OCI-LY1 (cell line): Measurements from ENCODE around the gene KRT6B.
A peak's percentile ranks its signal among the peaks of the same experiment; 100 is the strongest.

Source experiments
- H2AFZ ChIP-seq: fragments of 200-600 bp; sonication (generic), shearing (Covaris generic); 2 replicates; pipeline ENCODE4 v1.6.0; 2014; ENCODE audit warnings: antibody characterized with exemption, mild to moderate bottlenecking, low read length
- H3F3A ChIP-seq: fragments of 200-600 bp; sonication (generic), shearing (Covaris generic); 2 replicates; pipeline ENCODE4 v1.6.0; 2014; ENCODE audit warnings: mild to moderate bottlenecking, antibody characterized with exemption, low read length, moderate library complexity; ENCODE audit not compliant: insufficient read depth
- H3K27ac ChIP-seq: fragments of 200-600 bp; sonication (generic); 2 replicates; pipeline ENCODE4 v1.5.1; 2014; ENCODE audit warnings: low read length, mixed run types, mild to moderate bottlenecking, low read depth; ENCODE audit not compliant: poor library complexity, severe bottlenecking
- H3K27me3 ChIP-seq: fragments of 200-600 bp; sonication (generic); 2 replicates; pipeline ENCODE4 v1.6.0; 2014; ENCODE audit warnings: antibody characterized with exemption, mild to moderate bottlenecking, low read length, moderate library complexity; ENCODE audit not compliant: insufficient read depth
- H3K36me3 ChIP-seq: fragments of 200-600 bp; sonication (generic); 2 replicates; pipeline ENCODE4 v1.6.1; 2014; ENCODE audit warnings: mild to moderate bottlenecking, antibody characterized with exemption, low read length, moderate library complexity, mixed read lengths; ENCODE audit not compliant: insufficient read depth
- H3K4me1 ChIP-seq: fragments of 200-600 bp; sonication (generic); 2 replicates; pipeline ENCODE4 v1.5.1; 2014; ENCODE audit warnings: mild to moderate bottlenecking, low read length, moderate library complexity; ENCODE audit not compliant: insufficient read depth, severe bottlenecking
- H3K4me2 ChIP-seq: fragments of 200-600 bp; sonication (generic), shearing (Covaris generic); 2 replicates; pipeline ENCODE4 v1.6.1; 2014; ENCODE audit warnings: low read length
- H3K4me3 ChIP-seq: fragments of 200-600 bp; sonication (generic); 2 replicates; pipeline ENCODE4 v1.5.1; 2014; ENCODE audit warnings: low read length, low read depth, mild to moderate bottlenecking, mixed read lengths; ENCODE audit not compliant: poor library complexity, severe bottlenecking
- H3K79me2 ChIP-seq: fragments of 200-600 bp; shearing (Covaris generic); 2 replicates; pipeline ENCODE4 v1.6.1; 2016; ENCODE audit warnings: mixed run types, low read length, mixed read lengths; ENCODE audit not compliant: insufficient read depth
- H3K9ac ChIP-seq: fragments of 200-600 bp; sonication (generic), shearing (Covaris generic); 2 replicates; pipeline ENCODE4 v1.6.1; 2014; ENCODE audit warnings: mild to moderate bottlenecking, low read length, mixed read lengths
- H3K9me2 ChIP-seq: fragments of 200-600 bp; sonication (generic), shearing (Covaris generic); 2 replicates; pipeline ENCODE4 v1.6.1; 2014; ENCODE audit warnings: low read depth, mild to moderate bottlenecking, low read length, mixed read lengths
- H3K9me3 ChIP-seq: fragments of 200-600 bp; shearing (Covaris generic); 2 replicates; pipeline ENCODE4 v1.6.1; 2014; ENCODE audit warnings: low read length, mixed read lengths
- H4K20me1 ChIP-seq: fragments of 200-600 bp; sonication (generic), shearing (Covaris generic); 2 replicates; pipeline ENCODE4 v1.6.0; 2016; ENCODE audit warnings: mild to moderate bottlenecking, low read length; ENCODE audit not compliant: insufficient read depth
- EZH2 ChIP-seq: fragments of 200-600 bp; sonication (generic), shearing (Covaris generic); IDR thresholded peaks from 2 replicates; pipeline ENCODE4 v1.8.0; 2017; ENCODE audit warnings: borderline replicate concordance, mixed run types, mild to moderate bottlenecking, antibody characterized with exemption, low read length, moderate library complexity, mixed read lengths
- TF ChIP-seq, protein P1 (sequence below): fragments of 200-600 bp; sonication (generic), shearing (Covaris generic); IDR thresholded peaks from 2 replicates; pipeline ENCODE4 v1.5.1; 2017; ENCODE audit warnings: mild to moderate bottlenecking, antibody characterized with exemption, low read length, moderate library complexity, mixed read lengths

Gene KRT6B

DNA sequence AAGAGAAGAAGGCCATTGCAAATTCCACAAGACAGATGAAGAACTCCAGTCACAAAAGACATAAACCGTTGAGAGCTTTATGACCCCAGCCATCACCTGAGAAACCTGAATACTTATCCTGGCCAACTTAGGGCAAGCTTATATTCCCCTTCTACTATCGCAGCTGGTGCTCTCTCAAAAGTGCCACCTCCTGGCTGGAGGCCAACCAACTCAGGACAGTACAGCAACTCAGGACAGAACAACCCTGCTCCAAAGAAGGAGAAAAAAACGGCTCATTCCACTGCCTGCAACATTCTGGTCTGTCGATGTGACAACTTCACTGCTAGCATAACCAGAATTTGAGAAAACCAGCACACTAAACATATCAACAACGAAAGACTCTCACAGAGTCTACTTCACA is 9.7 kb upstream of the KRT6B start:
- no peak overlapping the region for H3K4me2 ChIP-seq
- no peaks in the 10 kb centered on the region for H3K27me3 ChIP-seq
- no peaks in the 10 kb centered on the region for H3F3A ChIP-seq
- no peaks in the 10 kb centered on the region for H3K79me2 ChIP-seq
- H3K4me3 ChIP-seq, result no peak overlapping the region
- no peaks in the 10 kb centered on the region for H3K4me1 ChIP-seq
- TF ChIP-seq, protein P1, sequence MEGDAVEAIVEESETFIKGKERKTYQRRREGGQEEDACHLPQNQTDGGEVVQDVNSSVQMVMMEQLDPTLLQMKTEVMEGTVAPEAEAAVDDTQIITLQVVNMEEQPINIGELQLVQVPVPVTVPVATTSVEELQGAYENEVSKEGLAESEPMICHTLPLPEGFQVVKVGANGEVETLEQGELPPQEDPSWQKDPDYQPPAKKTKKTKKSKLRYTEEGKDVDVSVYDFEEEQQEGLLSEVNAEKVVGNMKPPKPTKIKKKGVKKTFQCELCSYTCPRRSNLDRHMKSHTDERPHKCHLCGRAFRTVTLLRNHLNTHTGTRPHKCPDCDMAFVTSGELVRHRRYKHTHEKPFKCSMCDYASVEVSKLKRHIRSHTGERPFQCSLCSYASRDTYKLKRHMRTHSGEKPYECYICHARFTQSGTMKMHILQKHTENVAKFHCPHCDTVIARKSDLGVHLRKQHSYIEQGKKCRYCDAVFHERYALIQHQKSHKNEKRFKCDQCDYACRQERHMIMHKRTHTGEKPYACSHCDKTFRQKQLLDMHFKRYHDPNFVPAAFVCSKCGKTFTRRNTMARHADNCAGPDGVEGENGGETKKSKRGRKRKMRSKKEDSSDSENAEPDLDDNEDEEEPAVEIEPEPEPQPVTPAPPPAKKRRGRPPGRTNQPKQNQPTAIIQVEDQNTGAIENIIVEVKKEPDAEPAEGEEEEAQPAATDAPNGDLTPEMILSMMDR, result 0 out of 2 replicates have a peak, but pooled peaks have one; percentile 6
- no peak for TF ChIP-seq EZH2
- no peak overlapping the region for H2AFZ ChIP-seq
- no peaks in the 10 kb centered on the region for H3K9me2 ChIP-seq
- H3K27ac ChIP-seq, result no peak overlapping the region
- no peaks in the 10 kb centered on the region for H3K36me3 ChIP-seq
- H3K9me3 ChIP-seq, result no peaks in the 10 kb centered on the region
- H3K9ac ChIP-seq, result no peak overlapping the region
- H4K20me1 ChIP-seq, result no peaks in the 10 kb centered on the region

DNA sequence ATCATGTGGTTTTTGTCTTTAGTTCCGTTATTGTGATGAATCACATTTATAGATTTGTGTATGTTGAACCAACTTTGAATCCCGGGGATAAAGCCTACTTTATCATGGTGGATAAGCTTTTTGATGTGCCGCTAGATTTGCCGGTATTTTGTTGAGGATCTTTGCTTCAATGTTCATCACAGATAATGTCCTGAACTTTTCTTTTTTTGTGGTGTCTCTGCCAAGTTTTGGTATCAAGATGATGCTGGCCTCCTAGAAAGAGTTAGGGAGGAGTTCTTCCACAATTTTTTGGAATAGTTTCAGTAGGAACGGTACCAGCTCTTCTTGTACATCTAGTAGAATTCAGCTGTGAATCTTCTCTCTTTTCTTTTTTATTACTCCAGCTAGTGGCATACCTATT is 6.9 kb upstream of the KRT6B start:
- no peak for TF ChIP-seq EZH2
- TF ChIP-seq, protein P1, result no peak
- Histone ChIP-seq H2AFZ (no peak overlapping the region), H4K20me1 (no peaks in the 10 kb centered on the region), H3K27ac (no peak overlapping the region), H3K4me2 (no peak overlapping the region), H3K79me2 (no peaks in the 10 kb centered on the region), H3K9me3 (no peaks in the 10 kb centered on the region), H3K36me3 (no peaks in the 10 kb centered on the region), H3K27me3 (no peaks in the 10 kb centered on the region), H3K9me2 (no peaks in the 10 kb centered on the region), H3K4me1 (no peaks in the 10 kb centered on the region), H3K9ac (no peak overlapping the region), H3F3A (no peaks in the 10 kb centered on the region), H3K4me3 (no peak overlapping the region)

DNA sequence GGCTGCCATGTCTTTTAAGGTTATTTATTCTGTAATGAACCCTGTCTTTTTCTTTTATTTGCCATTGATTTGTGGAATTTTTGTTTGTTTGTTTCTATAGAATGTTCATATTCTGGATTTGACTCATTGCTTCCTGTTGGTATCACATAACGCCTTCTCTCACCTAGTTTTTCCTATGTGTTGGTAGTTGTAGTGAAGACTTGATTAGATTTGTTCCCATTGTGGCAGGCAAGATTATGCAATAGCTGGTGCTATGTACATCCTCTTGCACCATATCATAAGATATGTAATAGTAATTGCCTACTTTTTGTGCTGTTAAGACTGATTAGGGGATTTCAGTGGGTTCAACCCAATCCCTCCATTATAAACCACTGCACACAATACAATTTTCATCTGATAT is 3.9 kb upstream of the KRT6B start:
- Histone ChIP-seq H3K9me2 (no peaks in the 10 kb centered on the region), H3K36me3 (no peaks in the 10 kb centered on the region), H3K4me1 (no peaks in the 10 kb centered on the region), H3F3A (no peaks in the 10 kb centered on the region), H3K27ac (no peak overlapping the region), H3K4me3 (no peak overlapping the region), H3K9ac (no peak overlapping the region), H3K4me2 (no peak overlapping the region), H4K20me1 (no peaks in the 10 kb centered on the region), H3K9me3 (no peaks in the 10 kb centered on the region), H3K79me2 (no peaks in the 10 kb centered on the region), H3K27me3 (no peaks in the 10 kb centered on the region), H2AFZ (no peak overlapping the region)
- TF ChIP-seq, protein P1, result no peak
- TF ChIP-seq EZH2, result no peak
